A172 (cell line): ENCODE data around the gene DCP1B. TPM values are rescaled to one million over a fixed set of nuclear protein-coding genes. Genes with fewer than 3 reads are reported as not detected.

Experiments
- DNase-seq: peaks from one replicate; pipeline ENCODE4 v3.0.0-alpha.2; 2015; ENCODE audit warnings: low spot score
- total RNA-seq: library from RNA; depleted of rRNA; stranded (reverse); fragments of >200 nt; shearing (Covaris generic); gene quantifications from 2 replicates; pipeline ENCODE4 v1.2.3, GENCODE V29; 2014

DCP1B gene
- total RNA-seq, 1 experiment from 2014 or later: 4.9 TPM

GRCh38 chr12:2017546-2018337 lies 13.5 kb upstream of the DCP1B start:
- DNase-seq: no peak

DNA sequence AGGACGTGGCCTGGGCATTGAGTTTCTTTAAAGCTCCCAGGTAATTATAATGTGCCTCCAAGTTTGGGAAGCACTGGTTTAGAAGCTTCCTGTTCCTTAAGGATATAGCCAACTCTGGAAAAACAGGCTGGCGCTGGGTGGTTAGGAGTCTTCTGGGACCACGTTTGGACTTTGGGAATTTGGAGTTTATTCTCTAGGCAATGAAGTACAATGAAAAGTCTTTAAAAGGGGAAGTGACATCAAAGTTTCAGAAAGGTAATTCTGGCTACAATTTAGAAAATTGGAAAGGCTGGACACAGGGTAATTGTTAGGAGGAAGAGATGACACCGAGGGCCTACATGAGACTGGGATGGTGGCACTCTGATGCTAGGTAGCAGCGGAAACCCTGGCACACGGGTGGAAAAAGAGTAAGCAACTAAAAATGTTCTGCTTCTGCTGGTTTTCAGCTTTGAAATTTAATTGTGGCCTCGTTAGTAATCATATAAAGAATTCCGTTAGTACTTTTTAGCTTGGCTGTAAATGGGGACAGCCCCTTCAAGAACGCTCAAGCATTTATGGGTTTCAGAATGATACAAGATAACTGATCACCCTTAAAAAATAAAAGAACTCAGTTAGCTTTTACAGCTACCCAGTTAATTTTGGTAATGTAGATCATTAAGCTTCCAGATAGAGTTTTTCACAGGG lies 12.7 kb upstream of the DCP1B start:
- DNase-seq: no peak

DNA sequence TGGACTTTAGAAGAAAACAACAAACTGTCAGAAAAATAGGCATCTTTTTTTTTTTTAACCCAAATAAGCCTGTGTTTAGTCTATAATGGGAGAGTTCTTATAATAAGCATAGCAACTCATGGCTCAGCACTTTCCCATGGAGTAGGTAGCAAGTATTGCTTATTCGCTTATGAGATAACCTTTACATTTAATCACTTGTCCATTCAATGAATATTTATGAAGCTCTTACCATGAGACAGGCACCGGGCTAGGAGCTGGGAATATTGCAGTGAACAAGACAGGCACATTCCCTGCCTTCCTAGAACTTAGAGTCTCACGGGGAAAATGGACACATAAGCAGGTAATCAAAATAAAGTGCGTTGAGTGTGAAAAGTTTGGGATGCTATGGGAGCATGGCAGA lies 10.0 kb upstream of the DCP1B start:
- DNase-seq: no peak

DNA sequence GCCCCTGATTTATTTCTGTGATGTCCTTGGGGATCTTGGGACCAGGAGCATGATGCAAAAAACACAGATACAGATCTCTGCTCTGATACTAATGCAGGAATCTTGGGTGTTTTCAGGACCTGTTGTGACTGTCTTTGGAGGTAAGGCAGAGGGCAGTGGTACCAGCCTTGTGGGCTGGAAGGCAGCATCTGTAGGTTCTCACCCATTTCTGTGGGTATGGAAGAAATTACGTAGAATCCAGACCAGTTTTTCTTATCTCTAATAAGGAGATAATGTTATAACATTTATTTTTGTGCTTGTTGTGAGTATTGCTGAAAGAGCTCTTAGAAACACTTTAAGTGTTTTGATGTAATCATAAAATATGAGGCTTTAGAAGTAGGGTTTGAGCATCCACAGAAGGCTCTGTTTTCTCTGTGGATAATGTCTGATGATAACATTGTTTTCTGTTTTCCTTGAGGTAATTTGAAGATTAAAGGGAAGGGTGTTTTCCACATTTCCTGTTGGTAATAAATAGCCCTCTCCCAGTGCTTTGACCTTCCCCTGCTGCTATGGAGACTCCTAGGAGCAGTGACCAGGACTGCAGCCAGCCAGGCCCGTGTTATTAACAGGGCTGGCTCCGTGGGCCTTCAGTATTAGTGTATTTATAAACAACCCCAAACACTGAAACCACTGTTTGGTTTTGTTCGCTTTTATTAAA lies 9.4 kb upstream of the DCP1B start:
- DNase-seq: peak; percentile 10

GRCh38 chr12:2013086-2013485 lies 8.8 kb upstream of the DCP1B start:
- DNase-seq: no peak

DNA sequence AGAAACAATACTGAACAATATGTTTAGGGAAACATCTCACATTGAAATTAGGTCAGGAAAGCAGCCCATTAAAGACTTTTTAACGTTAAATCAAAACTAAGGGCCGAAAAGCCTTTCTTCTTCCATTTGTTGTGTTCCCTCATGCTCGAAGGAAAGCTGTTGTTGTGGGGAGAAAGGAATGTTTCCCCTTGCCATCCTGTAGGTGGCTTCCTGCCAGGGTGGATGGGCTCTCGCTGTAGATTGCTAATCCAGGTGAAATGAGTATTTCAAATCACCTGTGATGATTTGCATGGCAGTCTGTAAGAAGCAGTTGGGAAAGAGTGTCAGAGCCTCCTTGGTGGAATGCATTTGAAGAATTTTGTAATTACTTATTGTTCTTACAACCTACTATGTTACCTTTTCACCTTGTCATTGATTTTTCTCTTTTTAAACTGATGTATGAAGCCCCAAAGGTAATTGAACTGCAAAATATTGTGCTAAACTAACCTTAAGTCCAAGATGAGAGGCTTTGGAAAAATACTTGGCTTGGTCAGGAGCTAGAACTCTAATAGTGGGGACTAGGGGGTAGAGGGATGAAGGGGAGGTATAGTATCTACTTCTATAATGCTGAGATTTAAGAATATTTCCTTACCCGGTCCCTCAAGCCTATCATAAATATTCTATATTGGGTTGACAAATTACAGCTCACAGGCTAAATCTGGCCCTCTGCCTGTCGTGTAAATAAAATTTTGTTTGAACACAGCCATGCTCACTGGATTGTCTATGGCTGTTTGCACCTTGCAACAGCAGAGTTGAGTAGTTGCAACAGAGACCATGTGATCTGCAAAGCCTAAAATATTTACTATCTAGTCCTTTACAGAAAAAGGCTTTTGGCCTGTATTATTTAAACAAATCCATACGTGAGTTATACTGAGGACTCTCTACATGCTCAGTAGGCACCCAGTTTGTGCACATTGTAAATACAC lies 7.7 kb upstream of the DCP1B start:
- no peak for DNase-seq

DNA sequence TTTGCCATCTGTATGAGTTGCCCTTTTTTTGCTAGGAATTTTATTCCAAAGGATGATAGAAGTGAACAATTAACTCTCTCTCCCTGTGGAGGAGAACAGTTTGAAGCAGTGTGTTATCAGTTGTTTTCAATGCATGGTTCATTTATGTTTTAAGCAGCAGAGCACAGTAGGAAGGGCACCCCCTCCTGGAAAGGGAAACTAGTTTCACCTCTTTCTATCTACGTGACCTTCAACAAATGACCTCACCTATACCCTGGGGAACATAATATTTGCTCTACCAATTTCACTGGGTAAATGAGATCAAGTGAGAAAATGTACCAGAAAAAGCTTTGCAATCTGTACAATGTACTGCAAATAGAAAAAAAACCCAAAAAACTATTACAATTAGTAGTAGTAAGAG lies 5.4 kb upstream of the DCP1B start:
- DNase-seq: no peak

DNA sequence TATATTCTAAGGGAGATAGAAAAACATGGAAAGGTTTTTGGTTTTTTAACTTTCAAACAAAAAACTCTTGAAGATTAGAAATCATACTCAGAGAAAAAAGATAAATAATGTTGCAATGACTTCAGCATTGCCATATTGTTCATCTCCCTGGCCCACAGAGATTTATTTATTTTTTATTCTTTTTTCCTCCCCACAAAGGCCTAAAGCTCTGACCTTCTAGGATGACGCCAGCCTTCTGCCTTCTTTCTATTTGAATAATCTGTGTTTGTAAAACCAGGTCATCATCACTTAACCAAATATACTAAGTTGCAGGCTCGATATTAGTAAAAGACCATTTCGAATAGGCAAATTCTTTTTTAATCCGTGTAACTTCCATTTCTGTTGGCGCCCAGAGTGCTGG lies 4.4 kb upstream of the DCP1B start:
- DNase-seq: no peak

DNA sequence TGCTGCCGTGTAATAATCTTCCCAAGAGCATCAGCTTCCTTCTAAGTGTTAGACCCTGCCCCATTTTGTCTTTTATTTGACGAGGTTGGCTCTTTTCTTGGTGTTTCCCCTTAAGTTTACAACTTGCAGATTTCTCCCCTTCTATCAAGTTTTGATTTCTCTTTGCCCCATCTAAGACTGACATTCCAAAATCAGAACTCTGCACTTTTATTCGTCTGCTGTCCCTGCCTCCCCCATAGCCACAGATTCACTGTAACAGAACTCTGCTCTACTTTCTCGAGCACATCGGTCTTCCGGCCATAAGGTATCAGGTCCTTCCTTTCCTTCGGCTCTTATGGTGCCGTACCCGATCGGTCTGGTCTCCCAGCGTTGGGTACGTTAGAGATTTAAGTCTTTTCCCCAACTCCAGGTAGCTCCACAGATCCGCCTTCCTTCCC lies 563 bp downstream of the DCP1B start:
- peak; percentile 18 for DNase-seq

GRCh38 chr12:1995205-1995896 lies 8.9 kb downstream of the DCP1B start:
- DNase-seq: no peak

DNA sequence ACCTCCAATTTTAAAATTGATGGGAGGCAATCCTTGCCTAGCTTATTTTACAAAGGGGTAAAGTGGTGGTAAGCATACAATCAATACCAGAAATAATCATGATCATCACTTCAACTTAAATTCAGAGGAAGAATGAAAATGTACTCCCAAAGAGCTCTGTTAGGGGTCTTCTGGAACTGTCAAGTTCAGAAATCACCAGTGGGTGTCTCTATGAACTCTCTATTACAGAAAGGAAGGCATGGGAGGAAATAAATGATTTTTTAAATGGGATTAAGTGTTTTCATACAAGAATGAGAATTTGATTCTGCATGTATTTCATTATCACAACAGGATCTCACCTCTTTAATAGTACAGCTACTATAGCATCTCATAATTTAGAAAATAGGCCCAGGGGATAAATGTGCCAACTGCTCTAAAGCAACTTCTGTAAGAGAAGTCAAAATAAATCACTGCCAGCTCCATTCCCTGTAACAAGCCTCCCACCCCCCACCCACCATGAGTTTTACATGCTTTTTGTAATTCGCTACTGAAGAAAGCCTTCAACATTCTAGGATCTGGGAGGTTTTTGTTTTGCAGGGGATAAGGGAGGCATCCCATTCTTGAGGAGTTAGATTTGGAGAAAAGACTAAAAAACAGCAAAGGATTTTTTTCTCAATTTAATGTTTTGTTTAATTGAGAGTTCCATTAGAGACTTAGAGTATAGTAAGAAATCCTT lies 9.7 kb downstream of the DCP1B start:
- no peak for DNase-seq

GRCh38 chr12:1993871-1994371 lies 10.3 kb downstream of the DCP1B start:
- DNase-seq: no peak

- DNase-seq: peak; percentile 52
Observed at GRCh38 chr12:1993341-1993740, 10.9 kb downstream of the DCP1B start.

- no peak for DNase-seq
Observed at GRCh38 chr12:1992732-1993131, 11.5 kb downstream of the DCP1B start.

DNA sequence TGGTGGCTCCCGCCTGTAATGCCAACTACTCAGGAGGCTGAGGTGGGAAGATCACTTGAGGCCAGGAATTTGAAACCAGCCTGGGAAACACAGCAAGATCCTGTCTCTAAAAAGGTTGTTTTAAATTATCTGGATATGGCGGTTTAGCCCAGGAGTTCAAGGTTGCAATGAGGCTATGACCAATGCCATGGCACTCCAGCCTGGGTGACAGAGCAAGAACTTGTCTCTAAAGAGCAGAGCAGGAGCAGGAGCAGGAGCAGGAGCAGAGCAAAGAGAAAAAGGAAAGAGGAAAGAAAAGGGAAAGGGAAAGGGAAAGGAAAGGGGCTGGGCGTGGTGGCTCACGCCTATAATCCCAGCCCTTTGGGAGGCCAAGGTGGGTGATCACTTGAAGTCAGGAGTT lies 15.1 kb downstream of the DCP1B start:
- DNase-seq: no peak

DNA sequence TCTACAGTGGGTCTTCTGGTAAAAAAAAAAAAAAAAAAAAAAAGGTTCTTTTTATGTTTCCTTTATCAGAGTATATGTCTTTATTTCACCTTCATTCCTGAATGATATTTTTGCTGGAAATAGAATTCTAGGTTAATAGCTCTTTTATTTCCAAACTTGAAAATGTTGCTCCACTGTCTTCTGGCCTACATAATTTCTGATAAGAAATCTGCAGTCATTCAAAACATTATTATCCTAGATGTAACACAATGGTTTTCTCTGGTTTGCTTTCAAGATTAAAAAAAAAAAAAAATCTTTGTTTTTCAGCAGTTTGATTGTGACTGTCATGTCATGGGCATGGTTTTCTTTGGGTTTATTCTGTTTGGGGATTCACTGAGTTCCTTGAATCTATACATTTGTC lies 19.5 kb downstream of the DCP1B start:
- DNase-seq: no peak

DNA sequence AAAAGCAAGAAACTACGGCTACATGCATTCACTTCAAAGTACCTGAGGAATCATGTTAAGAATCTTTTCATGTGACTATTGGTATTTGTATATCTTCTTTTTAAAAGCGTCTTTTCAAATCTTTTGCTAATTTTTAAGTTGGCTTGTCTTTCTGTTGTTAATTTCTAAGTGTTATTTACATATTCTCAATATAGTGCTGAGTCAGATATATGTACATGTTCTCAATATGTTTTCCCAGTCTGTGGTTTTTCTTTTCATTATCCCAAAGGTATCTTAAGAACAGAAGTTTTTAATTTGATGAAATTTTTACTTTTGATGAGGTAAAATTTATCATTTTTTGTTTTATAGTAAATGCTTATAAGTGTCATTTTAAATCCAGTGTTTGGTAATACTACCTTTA lies 24.0 kb downstream of the DCP1B start:
- no peak for DNase-seq

DNA sequence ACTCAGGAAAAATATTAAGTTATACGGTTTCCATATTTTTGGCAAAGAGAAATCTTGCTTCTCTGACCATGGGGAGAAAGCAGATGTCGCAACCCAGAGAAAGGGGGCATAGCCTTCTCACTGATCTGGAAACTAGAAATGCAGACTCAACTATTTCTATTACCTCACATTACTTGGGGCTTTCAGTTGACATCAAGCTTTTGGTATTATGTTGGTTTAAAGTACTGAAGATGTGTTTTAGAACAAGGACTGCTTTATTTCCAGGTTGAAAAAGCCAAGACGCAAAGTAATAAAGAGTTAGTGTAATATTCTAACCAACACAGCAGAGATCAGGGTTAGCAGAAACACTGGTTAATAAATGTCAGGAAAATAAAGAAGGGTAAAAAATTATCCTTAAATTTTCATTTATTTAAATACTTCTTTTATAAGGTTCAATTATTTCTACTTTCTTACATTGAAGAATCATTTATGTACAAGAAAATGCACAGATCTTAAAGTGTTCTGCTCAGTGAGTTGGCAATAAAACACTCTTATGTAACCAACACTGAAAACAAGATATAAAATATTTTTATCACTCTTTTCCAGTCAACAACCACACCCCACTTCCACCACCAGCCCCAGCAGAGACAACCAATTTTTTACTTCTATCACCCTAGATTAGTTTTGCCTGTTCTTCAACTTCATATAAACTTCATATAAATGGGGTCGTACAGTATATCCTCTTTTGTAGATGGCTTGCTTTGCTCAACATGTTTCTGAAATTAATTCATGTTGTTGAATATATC lies 26.0 kb downstream of the DCP1B start:
- DNase-seq: no peak

DNA sequence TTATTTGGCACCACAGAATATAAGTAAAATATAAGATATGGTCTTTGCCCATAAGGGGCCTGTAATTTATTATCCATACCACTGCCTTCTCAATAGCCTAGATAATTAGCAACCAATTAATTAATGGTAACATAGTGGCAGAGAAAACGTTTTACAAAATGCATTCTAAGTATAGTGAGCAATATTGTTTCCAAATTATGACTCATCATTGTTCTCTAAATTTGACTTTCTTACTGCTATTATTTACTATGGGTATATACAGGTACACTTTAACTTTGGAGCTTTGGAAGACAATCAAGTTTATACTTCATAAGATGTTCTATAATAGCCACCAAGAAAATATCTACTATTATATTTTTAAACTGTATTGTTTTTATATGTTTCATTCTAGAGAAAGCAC lies 26.7 kb downstream of the DCP1B start:
- no peak for DNase-seq
